CD4-positive, alpha-beta T cell (primary cell): ENCODE measurements around the gene MLLT10. TPM values are rescaled to one million over a fixed set of nuclear protein-coding genes. Genes with fewer than 3 reads are reported as not detected.

ENCODE experiments used
- ATAC-seq: fragments of 200-7000 bp; cut with Tn5 transposase; one replicate; pipeline ENCODE4 v1.10.0; 2022; ENCODE audit warnings: mild to moderate bottlenecking; ENCODE audit not compliant: poor library complexity
- CTCF ChIA-PET: fragments of 350-600 bp; sonication (Branson Sonifier 250); formaldehyde crosslinking; loops from one replicate; lab custom pipeline; 2021; ENCODE audit warnings: antibody characterized with exemption, inconsistent platforms; lab: Charles Lee
- POLR2A ChIA-PET: fragments of 350-600 bp; sonication (Branson Sonifier 250); formaldehyde crosslinking; loops from one replicate; lab custom pipeline; 2021; ENCODE audit warnings: antibody characterized with exemption, inconsistent platforms; lab: Charles Lee
- DNase-seq, 14 experiments: peaks; one replicate each; pipeline ENCODE4 v3.0.0-alpha.2; 2013 to 2020; ENCODE audit warnings: mixed read lengths in 2 of 14
- H3K27ac ChIP-seq, 2 donors: one replicate each; pipeline versions ENCODE4 v1.5.1 to v1.7.0; 2013; ENCODE audit warnings: low read length in 2 of 2, low read depth in 1 of 2, mild to moderate bottlenecking in 1 of 2
- H3K27me3 ChIP-seq, 2 experiments: 1 replicate in 1 of 2; 2 replicates in 1 of 2; pipeline versions ENCODE4 v1.6.1 to v1.7.0; 2013; ENCODE audit warnings: low read length in 2 of 2, control low read depth in 1 of 2, mild to moderate bottlenecking in 1 of 2, moderate library complexity in 1 of 2; ENCODE audit not compliant: insufficient read depth in 2 of 2, control insufficient read depth in 1 of 2
- H3K36me3 ChIP-seq: one replicate; pipeline ENCODE4 v1.6.1; 2013; ENCODE audit warnings: low read length, control low read depth; ENCODE audit not compliant: insufficient read depth
- H3K4me1 ChIP-seq: one replicate; pipeline ENCODE4 v1.6.1; 2013; ENCODE audit warnings: low read length, control low read depth; ENCODE audit not compliant: insufficient read depth
- H3K4me3 ChIP-seq: one replicate; pipeline ENCODE4 v1.5.1; 2013; ENCODE audit warnings: mild to moderate bottlenecking, low read length, moderate library complexity
- H3K9me3 ChIP-seq, 2 experiments: 1 replicate in 1 of 2; 2 replicates in 1 of 2; pipeline versions ENCODE4 v1.6.1 to v1.7.0; 2013; ENCODE audit warnings: low read length in 2 of 2, mild to moderate bottlenecking in 2 of 2, control low read depth in 1 of 2, moderate library complexity in 1 of 2; ENCODE audit not compliant: control insufficient read depth in 1 of 2, insufficient read depth in 1 of 2
- H3K27ac Mint-ChIP-seq: one replicate; pipeline ENCODE4 v1.8.0; 2020; ENCODE audit warnings: mixed read lengths
- H3K27me3 Mint-ChIP-seq: one replicate; pipeline ENCODE4 v1.8.0; 2021; ENCODE audit warnings: mixed read lengths
- H3K36me3 Mint-ChIP-seq: one replicate; pipeline ENCODE4 v1.8.0; 2021; ENCODE audit warnings: low read depth, mixed read lengths
- H3K4me1 Mint-ChIP-seq: one replicate; pipeline ENCODE4 v1.8.0; 2021; ENCODE audit warnings: low read depth, mixed read lengths
- H3K4me3 Mint-ChIP-seq: one replicate; pipeline ENCODE4 v1.8.0; 2020; ENCODE audit warnings: mild to moderate bottlenecking, mixed read lengths
- H3K9me3 Mint-ChIP-seq: one replicate; pipeline ENCODE4 v1.8.0; 2020; ENCODE audit warnings: mixed read lengths
- intact Hi-C, 2 experiments: fragments of 100-400 bp; cut with DNase I in 1 of 2; cut with micrococcal nuclease in 1 of 2; formaldehyde crosslinking; loops; one replicate each; pipeline versions ENCODE4 v1.15.1 to v1.9.0; 2023 to 2025; cut with DNase I, micrococcal nuclease
- total RNA-seq, 174 experiments: library from RNA in 2 of 174; stranded (reverse) in 2 of 174; gene quantifications; one replicate each; pipeline ENCODE4 v1.2.3 and lab custom pipeline; 2021 to 2026
- TF ChIP-seq, protein P1 (sequence below): fragments of 200-600 bp; IDR thresholded peaks from one replicate; pipeline ENCODE4 v1.8.0; 2022; ENCODE audit warnings: antibody characterized with exemption, mild to moderate bottlenecking

Gene MLLT10
- total RNA-seq, 2 experiments from 2014 or later, result 46.0 to 64.1 TPM

DNA sequence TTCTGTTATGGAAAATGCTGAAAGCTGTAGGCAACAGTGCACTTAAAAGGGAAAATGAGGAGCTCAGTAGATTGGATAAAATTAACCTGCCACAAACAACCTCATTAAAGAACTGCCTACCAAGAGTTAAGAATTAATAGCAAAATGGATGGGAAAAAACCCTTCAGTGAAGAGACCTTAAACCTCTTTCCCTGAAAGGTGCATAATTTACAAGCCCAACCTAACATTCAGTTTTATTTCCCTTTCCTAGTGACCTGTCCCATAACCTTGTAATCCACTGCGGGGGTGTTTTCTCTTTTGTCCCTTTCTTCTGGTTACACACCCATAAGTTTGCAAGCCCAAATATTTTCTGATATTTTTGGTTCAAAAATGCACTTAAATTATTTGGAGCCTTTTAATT lies 30.5 kb upstream of the MLLT10 start:
- no peak for DNase-seq
- Histone ChIP-seq H3K4me1 (peaks cover 12% of the 10 kb centered on the region), H3K36me3 (no peaks in the 10 kb centered on the region), H3K4me3 (no peak overlapping the region), H3K9me3 (peaks cover 0 to 12% of the 10 kb centered on the region in 2 experiments), H3K27me3 (peaks cover 26 to 37% of the 10 kb centered on the region in 2 experiments), H3K27ac (no peak overlapping the region)
- ChIA-PET POLR2A (no interaction called here), CTCF (no interaction called here)
- TF ChIP-seq, protein P1, sequence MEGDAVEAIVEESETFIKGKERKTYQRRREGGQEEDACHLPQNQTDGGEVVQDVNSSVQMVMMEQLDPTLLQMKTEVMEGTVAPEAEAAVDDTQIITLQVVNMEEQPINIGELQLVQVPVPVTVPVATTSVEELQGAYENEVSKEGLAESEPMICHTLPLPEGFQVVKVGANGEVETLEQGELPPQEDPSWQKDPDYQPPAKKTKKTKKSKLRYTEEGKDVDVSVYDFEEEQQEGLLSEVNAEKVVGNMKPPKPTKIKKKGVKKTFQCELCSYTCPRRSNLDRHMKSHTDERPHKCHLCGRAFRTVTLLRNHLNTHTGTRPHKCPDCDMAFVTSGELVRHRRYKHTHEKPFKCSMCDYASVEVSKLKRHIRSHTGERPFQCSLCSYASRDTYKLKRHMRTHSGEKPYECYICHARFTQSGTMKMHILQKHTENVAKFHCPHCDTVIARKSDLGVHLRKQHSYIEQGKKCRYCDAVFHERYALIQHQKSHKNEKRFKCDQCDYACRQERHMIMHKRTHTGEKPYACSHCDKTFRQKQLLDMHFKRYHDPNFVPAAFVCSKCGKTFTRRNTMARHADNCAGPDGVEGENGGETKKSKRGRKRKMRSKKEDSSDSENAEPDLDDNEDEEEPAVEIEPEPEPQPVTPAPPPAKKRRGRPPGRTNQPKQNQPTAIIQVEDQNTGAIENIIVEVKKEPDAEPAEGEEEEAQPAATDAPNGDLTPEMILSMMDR, result no peak
- Mint-ChIP-seq H3K36me3 (no peaks in the 10 kb centered on the region), H3K9me3 (no peaks in the 10 kb centered on the region), H3K27me3 (peaks cover 55% of the 10 kb centered on the region), H3K4me1 (peaks cover 14% of the 10 kb centered on the region), H3K4me3 (no peak overlapping the region), H3K27ac (no peak overlapping the region)
- intact Hi-C loops, result no loop called here
- ATAC-seq, result no peak

DNA sequence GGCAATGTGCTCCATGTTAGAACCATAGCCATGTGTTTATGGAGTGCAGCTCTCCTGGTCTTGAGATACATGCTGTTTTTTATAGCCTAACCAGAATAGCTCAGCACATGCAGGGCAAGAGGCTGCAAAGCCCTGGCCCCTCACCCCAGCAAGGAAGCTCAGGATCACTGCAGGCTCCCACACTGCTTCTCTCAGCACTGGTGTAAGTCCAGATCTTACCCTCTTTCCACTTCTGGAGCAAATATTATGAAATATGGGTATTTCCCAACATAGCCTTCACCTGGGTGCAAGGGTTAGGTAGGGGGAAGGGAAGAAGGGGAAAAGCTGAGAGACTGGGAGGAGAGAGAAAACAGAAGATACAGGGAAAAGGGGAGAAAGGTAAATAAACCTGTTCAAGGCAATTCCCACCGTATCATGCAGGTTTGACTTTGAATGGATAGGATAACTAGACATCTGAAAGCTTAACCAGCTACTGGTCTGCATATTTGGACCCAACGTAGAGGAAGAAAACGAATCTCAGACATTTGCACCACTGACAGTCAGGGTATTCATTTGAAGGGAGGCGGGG lies 28.2 kb upstream of the MLLT10 start:
- ChIA-PET POLR2A (no interaction called here), CTCF (interaction anchor here (1.3 to 1.7 kb wide), 2 partner anchors 10 kb away, joined by 3 to 5 read pairs; no protein-coding TSS in a partner anchor)
- no peaks in the 10 kb centered on the region for H3K36me3 Mint-ChIP-seq
- no peaks in the 10 kb centered on the region for H3K9me3 Mint-ChIP-seq
- Histone ChIP-seq H3K27ac (no peak overlapping the region), H3K4me3 (no peak overlapping the region), H3K27me3 (peaks cover 17 to 31% of the 10 kb centered on the region in 2 experiments), H3K9me3 (peaks cover 0 to 9% of the 10 kb centered on the region in 2 experiments), H3K36me3 (no peaks in the 10 kb centered on the region), H3K4me1 (no peaks in the 10 kb centered on the region)
- ATAC-seq, result no peak
- DNase-seq, result no peak
- H3K27ac Mint-ChIP-seq, result no peak overlapping the region
- H3K27me3 Mint-ChIP-seq, result peaks cover 48% of the 10 kb centered on the region
- H3K4me3 Mint-ChIP-seq, result no peak overlapping the region
- TF ChIP-seq, protein P1, result no peak
- H3K4me1 Mint-ChIP-seq, result peaks cover 6% of the 10 kb centered on the region
- intact Hi-C loops, result no loop called here

- TF ChIP-seq, protein P1, result no peak
- Mint-ChIP-seq H3K36me3 (no peaks in the 10 kb centered on the region), H3K27me3 (peaks cover 48% of the 10 kb centered on the region), H3K4me1 (peaks cover under 1% of the 10 kb centered on the region), H3K27ac (no peak overlapping the region), H3K4me3 (no peak overlapping the region), H3K9me3 (no peaks in the 10 kb centered on the region)
- H3K4me3 ChIP-seq, result no peak overlapping the region
- H3K9me3 ChIP-seq, result peaks cover 0 to 9% of the 10 kb centered on the region in 2 experiments
- H3K27me3 ChIP-seq, result peaks cover 13 to 35% of the 10 kb centered on the region in 2 experiments
- ATAC-seq, result no peak
- POLR2A ChIA-PET, result no interaction called here
- H3K4me1 ChIP-seq, result no peaks in the 10 kb centered on the region
- no peak overlapping the region for H3K27ac ChIP-seq
- H3K36me3 ChIP-seq, result no peaks in the 10 kb centered on the region
- DNase-seq, result no peak
- CTCF ChIA-PET, result interaction anchor here (1.3 to 1.7 kb wide), 2 partner anchors 9 to 11 kb away, joined by 3 to 5 read pairs; no protein-coding TSS in a partner anchor
- intact Hi-C loops, result no loop called here
Observed at GRCh38 chr10:21506351-21506750, 27.7 kb upstream of the MLLT10 start.
